Kidney (tissue), 14 donors: ENCODE results near the gene EBF4. TPM values are rescaled to one million over a fixed set of nuclear protein-coding genes. Genes with fewer than 3 reads are reported as not detected.
A peak's percentile ranks its signal among the peaks of the same experiment; 100 is the strongest.

Experiments
- DNase-seq, 5 donors: peaks; one replicate each; pipeline ENCODE4 v3.0.0-alpha.2; 2013 to 2020
- FAIRE-seq: peaks from 2 replicates; lab custom pipeline; 2012; peaks lifted over from hg19 to GRCh38; lab: Jason Lieb, UNC
- H3K27ac ChIP-seq, 2 donors: one replicate each; pipeline ENCODE4 v1.7.0; 2013; ENCODE audit warnings: low read depth in 2 of 2, low read length in 2 of 2, inconsistent platforms in 1 of 2
- H3K27me3 ChIP-seq: one replicate; pipeline ENCODE4 v1.7.1; 2013; ENCODE audit warnings: low read length, inconsistent platforms; ENCODE audit not compliant: control insufficient read depth, insufficient read depth
- H3K36me3 ChIP-seq, 3 donors: one replicate each; pipeline versions ENCODE4 v1.7.0 to v1.7.1; 2013; ENCODE audit warnings: low read length in 3 of 3, control low read depth in 1 of 3, inconsistent platforms in 1 of 3; ENCODE audit not compliant: insufficient read depth in 3 of 3, control insufficient read depth in 2 of 3
- H3K4me1 ChIP-seq, 3 donors: one replicate each; pipeline versions ENCODE4 v1.7.0 to v1.7.1; 2013; ENCODE audit warnings: low read length in 3 of 3, inconsistent platforms in 1 of 3, low read depth in 1 of 3; ENCODE audit not compliant: control insufficient read depth in 2 of 3, insufficient read depth in 2 of 3
- H3K4me3 ChIP-seq, 3 donors: one replicate each; pipeline versions ENCODE4 v1.7.0 to v1.8.1; 2013; ENCODE audit warnings: low read length in 3 of 3, control low read depth in 1 of 3, inconsistent platforms in 1 of 3
- H3K9ac ChIP-seq, 3 donors: one replicate each; pipeline versions ENCODE4 v1.7.0 to v1.7.1; 2013; ENCODE audit warnings: low read length in 3 of 3, control low read depth in 1 of 3, inconsistent platforms in 1 of 3
- H3K9me3 ChIP-seq, 3 donors: one replicate each; pipeline versions ENCODE4 v1.7.0 to v1.7.1; 2013; ENCODE audit warnings: low read length in 3 of 3, control low read depth in 1 of 3, inconsistent platforms in 1 of 3; ENCODE audit not compliant: control insufficient read depth in 2 of 3, insufficient read depth in 1 of 3
- CTCF ChIP-seq: IDR thresholded peaks from 3 replicates; pipeline ENCODE4 v1.5.1; 2012; ENCODE audit warnings: mild to moderate bottlenecking, moderate library complexity, borderline replicate concordance; ENCODE audit not compliant: insufficient read depth; ENCODE audit errors: extremely low read depth
- intact Hi-C: fragments of 100-400 bp; cut with DNase I; formaldehyde crosslinking; loops from one replicate; pipeline ENCODE4 v1.11.1; 2022
- polyA plus RNA-seq: library from polyadenylated mRNA; stranded (reverse); fragments of 350-450 nt; fragmentation: Illumina TruSeq; extraction: RNeasy Lipid Tissue Mini Kit (QIAGEN cat#74804); gene quantifications from one replicate; pipeline ENCODE4 v1.2.3, GENCODE V29; 2014; ENCODE audit warnings: low read depth, low replicate concordance; ENCODE audit not compliant: insufficient read depth
- total RNA-seq: library from RNA; stranded (reverse); fragmentation: NEBNext Ultra II Directional; extraction: Animal tissue kit (Norgen Biotek cat#: 25700); gene quantifications from one replicate; pipeline ENCODE4 v1.2.1, GENCODE V29; 2021
- donor health status: control.
- donor health status: control.
- donor health status: control.
- donor health status: control.
- donor health status: control.
- donor health status: DM: yes; HTN: yes; CAD: no.
- donor health status: Normal renal cell carcinoma (clear cell type).

The EBF4 gene
- total and polyA plus RNA-seq, 2 donors from 2014 or later: 8.8 to 10.2 TPM

DNA sequence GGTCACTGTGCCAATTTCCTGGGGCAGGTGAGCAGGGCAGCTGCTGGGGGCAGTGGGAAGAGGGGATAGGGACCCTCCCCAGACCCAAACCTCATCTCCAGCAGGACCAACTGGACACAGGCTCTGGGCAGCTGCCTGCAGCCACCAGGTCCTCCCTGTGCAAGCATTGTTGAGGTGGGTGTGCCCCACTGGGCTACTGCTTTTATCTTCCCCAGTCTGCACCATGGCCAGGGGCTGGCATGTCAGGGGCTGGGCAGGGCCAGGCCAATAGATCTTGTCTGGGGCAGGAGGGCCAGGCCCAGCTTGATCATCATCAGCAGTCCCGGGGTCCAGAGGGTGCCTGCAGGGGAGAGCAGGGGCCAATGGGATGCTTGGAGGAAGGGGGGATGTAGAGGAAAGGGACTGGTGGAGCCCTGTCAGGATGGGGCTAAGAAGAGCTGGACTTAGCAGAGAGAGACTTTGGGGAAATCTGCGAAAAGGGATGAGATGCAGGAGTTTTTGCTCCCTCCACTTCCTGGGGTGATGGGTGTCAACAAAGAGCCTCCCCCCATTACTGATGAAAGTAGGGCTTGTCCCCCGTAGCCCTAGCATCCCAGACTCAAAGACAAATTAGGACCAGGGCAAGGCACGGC is 5.7 kb downstream of the EBF4 start:
- H3K36me3 ChIP-seq: no peaks in the 10 kb centered on the region
- intact Hi-C loops: no loop called here
- H3K27me3 ChIP-seq: peaks cover 8% of the 10 kb centered on the region
- H3K9ac ChIP-seq: no peak overlapping the region
- FAIRE-seq: no peak
- no peaks in the 10 kb centered on the region for H3K4me1 ChIP-seq
- peak in 1 of 5 donors; percentile 33 for DNase-seq
- no peak overlapping the region for H3K4me3 ChIP-seq
- H3K9me3 ChIP-seq: no peaks in the 10 kb centered on the region
- no peak overlapping the region for H3K27ac ChIP-seq
- TF ChIP-seq CTCF: no peak

DNA sequence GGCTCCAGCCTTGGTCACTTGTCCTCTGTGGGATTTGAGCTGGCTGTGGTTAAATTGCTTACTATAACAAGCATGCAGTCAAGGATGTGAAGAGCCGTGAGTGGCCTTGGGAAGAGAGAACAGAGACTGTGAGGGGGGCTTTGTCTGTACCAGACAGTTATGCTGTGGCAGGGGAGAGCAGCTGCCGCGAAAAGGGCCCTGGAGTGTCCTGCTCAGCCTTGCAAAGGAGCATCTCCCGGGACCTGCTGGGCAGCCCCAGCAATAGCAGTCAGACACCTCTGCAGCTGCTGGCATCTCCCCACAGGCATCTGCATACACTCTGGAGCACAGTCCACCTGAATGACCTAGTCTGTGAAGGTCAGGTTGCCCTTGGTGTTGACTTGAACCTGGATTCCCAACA is 6.3 kb downstream of the EBF4 start:
- Histone ChIP-seq H3K4me1 (no peaks in the 10 kb centered on the region), H3K27me3 (peaks cover 8% of the 10 kb centered on the region), H3K9ac (no peak overlapping the region), H3K4me3 (no peak overlapping the region), H3K36me3 (no peaks in the 10 kb centered on the region), H3K27ac (no peak overlapping the region), H3K9me3 (no peaks in the 10 kb centered on the region)
- TF ChIP-seq CTCF: no peak
- no peak for DNase-seq
- intact Hi-C loops: no loop called here
- FAIRE-seq: no peak

DNA sequence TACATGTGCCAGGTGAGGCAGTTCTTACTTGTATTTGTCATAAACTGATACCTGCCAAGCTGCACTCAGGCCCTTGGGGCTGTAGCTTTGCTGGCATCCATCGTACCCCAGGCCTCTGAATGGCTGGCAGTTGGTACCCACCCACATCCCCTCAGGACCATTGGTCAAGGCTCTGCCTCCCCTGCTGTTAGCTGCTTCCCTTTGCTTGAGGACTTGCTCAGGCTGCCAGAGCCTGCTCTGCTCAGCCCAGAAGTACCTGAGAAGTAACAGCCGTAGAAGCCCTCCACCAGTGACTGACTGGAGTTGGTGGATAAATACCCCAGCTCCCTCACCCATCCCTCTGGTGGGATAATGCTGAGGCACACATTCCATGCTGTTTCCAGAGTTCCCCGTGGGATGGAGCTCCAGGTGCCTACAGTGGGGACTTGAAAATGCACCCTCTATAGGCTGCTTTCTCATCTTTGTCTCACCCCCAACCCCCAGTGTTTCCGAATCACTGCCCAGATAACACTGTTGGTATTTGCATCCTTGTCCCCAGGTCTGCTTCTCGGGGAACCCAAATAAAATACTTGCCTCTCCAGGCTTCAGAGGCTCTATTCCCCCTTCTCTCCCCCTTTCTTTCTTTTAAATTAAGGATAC is 7.3 kb downstream of the EBF4 start:
- Histone ChIP-seq H3K27ac (no peak overlapping the region), H3K4me3 (no peak overlapping the region), H3K4me1 (no peaks in the 10 kb centered on the region), H3K9ac (no peak overlapping the region), H3K27me3 (peaks cover 6% of the 10 kb centered on the region), H3K9me3 (no peaks in the 10 kb centered on the region), H3K36me3 (no peaks in the 10 kb centered on the region)
- intact Hi-C loops: no loop called here
- FAIRE-seq (no peak), DNase-seq (no peak)
- no peak for TF ChIP-seq CTCF
